ENCODE data around the gene GPBP1. TPM values are rescaled to one million over a fixed set of nuclear protein-coding genes. Genes with fewer than 3 reads are reported as not detected.

Gene GPBP1
- total RNA-seq, 2 experiments from 2014 or later, result 77.0 to 99.2 TPM

DNA sequence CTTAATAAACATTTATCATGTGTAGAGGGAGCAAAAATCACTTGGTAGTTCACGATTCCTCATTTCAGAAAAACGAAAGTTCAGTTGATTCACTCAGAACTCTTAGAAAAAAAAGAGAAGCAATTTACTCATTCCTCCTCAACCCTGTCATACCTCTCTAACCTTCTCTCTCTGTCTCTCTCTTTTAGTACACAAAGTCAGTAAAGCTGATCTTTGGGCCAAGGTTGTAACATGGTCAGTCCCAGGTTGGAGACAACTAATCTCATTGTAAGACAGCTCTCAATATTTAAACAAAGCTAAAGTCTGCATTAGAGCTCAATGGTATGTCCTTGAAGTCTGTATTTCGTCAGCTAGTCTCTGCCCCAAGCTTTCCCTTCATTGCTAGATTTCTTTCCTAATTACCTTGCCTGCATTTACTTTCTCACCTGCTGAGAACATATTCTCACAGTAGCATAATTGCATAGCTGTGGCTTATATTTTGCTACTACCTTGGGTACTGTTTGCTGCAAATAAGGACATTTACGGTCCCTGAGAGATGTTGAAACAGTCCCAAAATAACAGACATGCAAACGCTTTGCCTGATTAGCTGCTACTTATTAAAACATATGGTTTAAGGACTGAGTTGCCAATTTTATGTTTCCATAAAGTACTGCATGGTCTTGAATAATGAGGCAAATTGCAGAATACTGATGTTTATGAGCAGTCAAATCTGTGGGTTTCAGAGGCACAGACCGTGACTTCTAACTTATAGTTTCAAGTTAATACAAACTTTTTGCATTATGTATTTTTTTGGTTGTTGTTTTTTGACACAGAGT is 138.3 kb downstream of the GPBP1 start:
- Histone ChIP-seq H3K79me2 (ENCODE audit: insufficient read depth, low read depth, low read length) (no peaks in the 10 kb centered on the region), H3K4me2 (ENCODE audit: low read length) (no peak overlapping the region), H2AFZ (ENCODE audit: low read length) (no peak overlapping the region), H4K20me1 (ENCODE audit: insufficient read depth, low read length) (no peaks in the 10 kb centered on the region), H3K9me2 (ENCODE audit: insufficient read depth, low read length) (no peaks in the 10 kb centered on the region), H3K4me1 (ENCODE audit: insufficient read depth, low read length, poor library complexity, severe bottlenecking) (no peaks in the 10 kb centered on the region), H3K27ac (ENCODE audit: low read depth, low read length, poor library complexity, severe bottlenecking) (no peak overlapping the region), H3K4me3 (ENCODE audit: low read depth, low read length, poor library complexity, severe bottlenecking) (no peak overlapping the region), H3K36me3 (ENCODE audit: insufficient read depth, low read length) (no peaks in the 10 kb centered on the region), H3K9me3 (ENCODE audit: low read length) (no peaks in the 10 kb centered on the region)
- POLR2A ChIA-PET, result interaction anchor here (0.6 kb wide), 2 partner anchors 42 to 1174 kb away, joined by 3 to 8 read pairs; no protein-coding TSS in a partner anchor
- DNase-seq (ENCODE audit: low spot score), result no peak
- BruUV-seq (replicated peaks), result no TSS peak
- CTCF ChIA-PET (ENCODE audit: unreplicated experiment), result no interaction called here
- intact Hi-C loops (cut with micrococcal nuclease; ENCODE audit: unreplicated experiment), result no loop called here
- TF ChIP-seq EZH2phosphoT487 (IDR thresholded peaks at IDR 0.05; ENCODE audit: borderline replicate concordance, low read depth, low read length) (no peak), CTCF (conservative IDR thresholded peaks at IDR 0.05; ENCODE audit: low read length) (no peak)

GRCh38 chr5:57313716-57314115 is 139.9 kb downstream of the GPBP1 start:
- Histone ChIP-seq H3K4me2 (ENCODE audit: low read length) (no peak overlapping the region), H3K4me3 (ENCODE audit: low read depth, low read length, poor library complexity, severe bottlenecking) (no peak overlapping the region), H3K79me2 (ENCODE audit: insufficient read depth, low read depth, low read length) (no peaks in the 10 kb centered on the region), H3K9me3 (ENCODE audit: low read length) (no peaks in the 10 kb centered on the region), H4K20me1 (ENCODE audit: insufficient read depth, low read length) (no peaks in the 10 kb centered on the region), H3K27ac (ENCODE audit: low read depth, low read length, poor library complexity, severe bottlenecking) (no peak overlapping the region), H3K9me2 (ENCODE audit: insufficient read depth, low read length) (no peaks in the 10 kb centered on the region), H3K4me1 (ENCODE audit: insufficient read depth, low read length, poor library complexity, severe bottlenecking) (no peaks in the 10 kb centered on the region), H3K36me3 (ENCODE audit: insufficient read depth, low read length) (no peaks in the 10 kb centered on the region), H2AFZ (ENCODE audit: low read length) (no peak overlapping the region)
- intact Hi-C loops (cut with micrococcal nuclease; ENCODE audit: unreplicated experiment), result no loop called here
- BruUV-seq (replicated peaks), result no TSS peak
- ChIA-PET CTCF (ENCODE audit: unreplicated experiment) (no interaction called here), POLR2A (no interaction called here)
- DNase-seq (ENCODE audit: low spot score), result no peak
- TF ChIP-seq EZH2phosphoT487 (IDR thresholded peaks at IDR 0.05; ENCODE audit: borderline replicate concordance, low read depth, low read length) (no peak), CTCF (conservative IDR thresholded peaks at IDR 0.05; ENCODE audit: low read length) (no peak)

Small RNA genes within 50 kb of the gene (small RNA-seq; reads per million reads assigned to genes)
- gene RF00019, result not detected

Other genes starting within 250 kb of the GPBP1 start
- 12.6 and 51.9 TPM in 2 replicates for gene MIER3, start 221.9 kb upstream of the GPBP1 start, total RNA-seq (2014; rRNA removed; shearing (Covaris generic))
- 25.3 and 29.2 TPM in 2 replicates for gene MIER3, start 221.9 kb upstream of the GPBP1 start, total RNA-seq (2022)